ENCODE data around the gene MEIS3.
"Not testable (repeated sequence)": the region's sequence is repeated elsewhere in the genome, so short reads cannot be mapped to it uniquely, and the experiment has no call there.

Gene MEIS3

DNA sequence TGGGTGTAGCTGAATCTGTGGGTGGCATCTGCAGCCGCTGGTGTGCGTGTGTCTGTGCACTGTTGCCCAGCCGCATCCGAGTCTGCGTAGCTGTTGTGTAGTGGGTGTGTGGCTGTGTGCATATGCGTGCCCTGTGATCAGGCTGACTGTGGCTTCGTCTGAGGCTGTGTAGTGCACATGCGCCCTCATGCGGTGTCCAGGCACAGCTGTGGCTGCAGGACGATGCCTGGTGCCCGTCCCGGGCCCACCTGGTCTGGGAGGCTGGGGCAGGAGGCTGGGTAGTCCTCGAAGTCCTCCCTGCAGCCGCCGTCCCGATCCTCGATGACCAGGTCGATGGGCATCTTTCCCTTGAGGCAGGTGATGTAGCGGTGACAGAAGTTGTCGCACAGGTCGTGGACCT is 4.9 kb downstream of the MEIS3 start:
- DNase-seq, result no peak

DNA sequence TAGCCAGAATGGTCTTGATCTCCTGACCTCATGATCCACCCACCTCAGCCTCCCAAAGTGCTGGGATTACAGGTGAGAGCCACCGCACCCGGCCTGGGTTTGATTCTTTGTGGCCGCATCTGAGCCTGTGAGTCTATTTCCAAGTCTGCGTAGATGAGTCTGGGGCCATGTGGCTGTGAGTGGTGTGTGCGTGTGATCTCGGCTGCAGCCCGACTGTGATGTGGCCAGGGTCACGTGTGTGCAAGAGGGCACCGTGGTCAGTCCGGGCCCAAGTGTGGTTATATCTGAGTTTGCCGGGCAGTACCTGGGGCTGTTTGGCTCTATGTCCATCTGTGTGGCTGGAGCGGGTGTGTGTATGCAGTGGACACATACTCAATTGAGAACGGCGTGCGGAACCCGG is 5.4 kb downstream of the MEIS3 start:
- DNase-seq, result no peak

DNA sequence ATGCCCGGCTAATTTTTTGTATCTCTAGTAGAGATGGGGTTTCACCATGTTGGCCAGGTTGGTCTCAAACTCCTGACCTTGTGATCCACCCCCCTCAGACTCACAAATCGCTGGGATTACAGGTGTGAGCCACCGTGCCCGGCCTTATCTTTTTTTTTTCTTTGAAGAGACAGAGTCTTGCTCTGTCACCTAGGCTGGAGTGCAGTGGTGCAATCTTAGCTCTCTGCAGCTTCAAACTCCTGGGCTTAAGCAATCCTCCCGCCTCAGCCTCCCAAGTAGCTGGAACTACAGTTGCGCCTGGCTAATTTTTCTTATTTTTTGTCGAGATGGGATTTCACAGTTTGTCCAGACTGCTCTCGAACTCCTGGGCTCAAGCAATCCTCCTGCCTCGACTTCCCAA is 7.6 kb downstream of the MEIS3 start:
- DNase-seq, result not testable (repeated sequence)

DNA sequence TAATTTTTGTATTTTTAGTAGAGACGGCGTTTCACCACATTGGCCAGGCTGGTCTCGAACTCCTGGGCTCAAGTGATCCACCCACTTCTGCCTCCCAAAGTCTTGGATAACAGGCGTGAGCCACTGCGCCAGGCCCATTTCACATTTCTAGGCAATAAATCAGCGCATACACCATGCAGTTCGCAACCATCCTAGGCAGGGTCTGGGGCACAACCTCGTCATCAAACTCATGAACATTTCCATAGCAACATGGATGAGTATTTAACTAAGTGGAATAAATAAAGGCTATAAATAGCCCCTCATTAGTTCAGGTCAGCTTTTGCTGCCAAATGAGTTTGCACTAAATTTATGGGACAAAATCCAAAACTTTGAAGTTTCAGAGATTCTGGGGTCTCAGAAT is 8.2 kb downstream of the MEIS3 start:
- no peak for DNase-seq

DNA sequence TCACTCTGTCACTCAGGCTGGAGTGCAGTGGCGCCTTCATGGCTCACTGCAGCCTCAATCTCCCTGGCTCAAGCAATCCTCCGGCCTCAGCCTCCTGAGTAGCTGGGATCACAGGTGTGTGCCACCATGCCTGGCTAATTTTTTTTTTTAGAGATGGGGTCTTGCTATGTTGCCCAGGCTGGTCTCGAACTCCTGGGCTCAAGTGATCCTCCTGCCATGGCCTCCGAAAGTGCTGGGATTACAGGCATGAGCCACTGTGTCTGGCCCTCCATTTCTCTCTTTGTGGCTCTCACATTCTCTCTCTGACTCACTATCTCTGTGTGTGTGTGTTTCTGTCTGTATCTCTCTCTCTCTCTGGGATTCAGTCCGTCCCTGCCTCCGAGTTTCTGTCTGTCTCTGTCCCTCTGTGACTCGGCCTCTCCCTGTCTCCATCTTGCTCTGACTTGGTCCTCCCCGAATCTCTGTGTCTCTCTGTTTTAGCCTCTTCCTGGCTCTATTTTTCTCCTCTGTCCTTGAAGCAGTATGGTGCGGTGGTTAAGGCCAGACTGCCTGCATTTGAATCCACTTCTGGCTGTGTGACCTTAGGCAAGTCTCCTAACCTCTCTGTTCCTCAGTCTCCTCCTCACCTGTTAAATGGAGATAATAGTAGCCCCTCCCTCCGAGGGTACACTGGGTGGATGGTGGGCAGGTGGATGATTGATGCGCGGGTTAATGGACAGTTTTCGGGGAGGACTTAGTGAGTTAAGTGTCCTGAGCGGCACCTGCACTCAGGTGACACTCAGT is 11.0 kb downstream of the MEIS3 start:
- DNase-seq, result no peak

DNA sequence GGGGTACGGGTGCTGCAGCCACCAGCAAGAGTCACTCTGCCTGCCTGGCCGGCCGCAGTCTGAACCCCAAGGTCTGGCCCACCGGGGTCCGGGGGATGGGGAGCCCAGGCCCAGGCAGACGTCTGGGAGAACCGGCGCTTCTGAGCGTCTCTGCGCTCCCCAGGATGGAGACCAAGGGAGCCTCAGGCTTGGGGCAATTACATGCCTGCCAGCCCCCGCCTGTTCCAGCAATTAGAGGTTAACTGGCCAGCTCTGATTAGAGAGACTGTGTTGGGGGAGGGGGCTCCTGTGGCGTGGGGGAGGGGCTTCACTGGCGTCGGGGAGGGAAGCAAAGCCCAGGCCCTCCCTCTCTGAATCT is 11.9 kb downstream of the MEIS3 start:
- no peak for DNase-seq

DNA sequence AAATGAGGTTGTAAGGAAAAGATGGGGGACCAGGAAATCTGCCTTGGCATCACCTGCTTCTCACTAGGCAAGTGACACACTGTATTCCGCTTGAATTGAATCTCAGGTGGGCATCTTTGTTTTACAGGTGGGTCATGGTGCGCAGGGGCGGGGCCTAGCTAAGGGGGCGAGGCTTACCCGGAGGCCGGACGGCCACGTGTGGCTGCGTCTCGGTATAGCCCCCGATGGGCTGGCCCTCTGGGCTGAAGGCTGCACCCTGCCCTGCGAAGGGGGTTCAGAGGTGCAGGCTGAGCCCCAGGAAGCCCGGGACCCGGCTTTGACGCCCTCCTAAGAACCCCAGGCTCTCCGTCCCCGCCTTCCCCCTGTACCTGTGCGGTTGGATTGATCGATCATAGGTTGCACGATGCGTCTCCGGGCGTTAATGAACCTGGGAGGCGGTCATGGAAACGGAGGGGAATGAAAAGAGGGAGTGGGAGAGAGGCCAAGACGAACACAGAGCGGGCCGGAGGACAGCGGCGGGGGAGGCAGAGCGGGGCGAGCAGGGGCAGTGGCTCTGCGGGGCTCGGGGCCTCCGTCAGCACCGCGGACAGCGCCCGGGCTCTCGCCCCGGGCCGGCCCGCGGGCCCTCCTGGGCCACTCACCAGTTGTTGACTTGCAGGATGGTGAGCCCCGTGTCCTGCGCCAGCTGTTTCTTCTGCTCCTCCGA is 12.5 kb downstream of the MEIS3 start:
- DNase-seq, result no peak

DNA sequence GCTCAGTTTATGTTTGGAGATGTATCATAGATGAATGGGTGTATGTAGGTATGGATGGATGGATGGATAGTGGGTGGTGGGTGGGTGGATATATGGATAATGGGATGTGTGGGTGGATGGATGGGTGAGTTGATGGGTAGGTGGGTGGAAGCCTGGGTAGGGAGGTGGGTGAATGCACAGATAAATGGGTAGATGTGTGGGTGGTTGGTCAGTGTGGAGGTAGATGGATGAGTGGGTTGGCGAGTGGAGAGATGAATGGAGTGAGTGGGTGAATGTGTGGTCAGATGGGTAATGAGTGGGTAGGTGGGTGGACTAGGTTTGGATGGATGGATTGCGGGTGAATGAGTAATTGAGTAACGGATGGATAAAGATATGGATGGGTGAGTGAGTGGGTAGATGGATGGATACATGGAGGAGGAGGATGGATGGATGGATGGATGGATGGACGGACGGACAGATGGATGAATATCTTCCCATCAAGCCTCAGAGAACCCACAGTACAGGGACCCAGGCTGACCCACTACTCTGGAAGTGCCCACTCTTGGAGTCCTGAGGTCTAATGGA is 13.4 kb downstream of the MEIS3 start:
- DNase-seq, result no peak

DNA sequence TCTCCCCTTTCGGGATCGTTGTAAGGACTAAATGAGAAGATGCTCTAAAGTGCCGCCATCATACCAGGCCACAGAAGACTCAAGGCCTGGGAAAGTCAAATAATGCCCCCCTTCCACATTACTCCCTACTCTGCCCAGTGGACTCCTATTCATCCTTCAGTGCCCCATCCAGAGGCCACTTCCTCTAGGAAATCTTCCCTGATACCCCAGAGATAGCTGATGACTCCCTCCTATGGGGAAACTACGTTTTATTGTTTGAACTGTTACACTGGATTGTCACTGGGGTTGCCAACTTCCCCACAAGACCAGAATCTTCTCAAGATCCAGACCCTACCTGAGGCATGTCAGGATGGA is 14.2 kb downstream of the MEIS3 start:
- DNase-seq, result no peak

DNA sequence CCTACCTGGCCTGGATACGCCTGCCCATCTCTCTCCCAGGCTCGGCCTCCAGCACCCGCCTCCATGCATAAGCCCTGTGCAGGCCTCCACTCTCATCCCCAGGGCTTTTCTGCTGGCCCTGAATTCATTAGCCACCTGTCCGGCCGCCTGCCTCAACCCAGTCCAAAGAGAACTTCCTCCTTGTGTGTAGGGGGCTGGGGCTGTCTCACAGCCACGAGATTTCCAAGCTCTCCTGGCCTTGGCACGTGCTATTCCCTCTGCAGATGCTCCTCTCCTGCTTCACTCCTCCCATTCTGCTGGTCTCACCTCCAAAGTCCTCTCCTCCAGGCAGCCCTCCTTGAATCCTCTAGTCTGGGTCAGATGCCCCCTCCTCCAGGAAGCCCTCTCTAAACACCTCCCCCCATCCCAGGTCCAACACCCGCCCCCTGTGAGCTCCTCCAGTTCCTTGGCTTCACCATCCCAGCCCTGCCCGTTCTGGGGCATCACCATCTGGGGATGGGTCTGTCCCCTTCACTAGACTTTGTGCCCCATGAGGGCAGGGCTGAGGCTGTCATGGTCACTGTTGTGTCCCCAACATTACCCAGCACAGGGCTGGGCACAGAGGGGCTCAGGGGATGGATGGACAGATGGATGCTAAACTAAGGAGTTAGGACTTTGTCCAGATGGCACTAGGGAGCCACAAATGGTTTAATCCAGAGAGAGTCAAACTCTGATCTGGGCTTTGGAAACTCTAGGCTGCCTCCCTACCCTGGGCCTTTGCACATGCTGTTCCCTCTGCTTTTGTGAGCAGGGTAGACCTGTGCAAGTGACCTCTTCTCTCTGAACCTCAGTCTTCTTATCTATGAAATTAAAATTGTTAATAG is 14.8 kb downstream of the MEIS3 start:
- no peak for DNase-seq

DNA sequence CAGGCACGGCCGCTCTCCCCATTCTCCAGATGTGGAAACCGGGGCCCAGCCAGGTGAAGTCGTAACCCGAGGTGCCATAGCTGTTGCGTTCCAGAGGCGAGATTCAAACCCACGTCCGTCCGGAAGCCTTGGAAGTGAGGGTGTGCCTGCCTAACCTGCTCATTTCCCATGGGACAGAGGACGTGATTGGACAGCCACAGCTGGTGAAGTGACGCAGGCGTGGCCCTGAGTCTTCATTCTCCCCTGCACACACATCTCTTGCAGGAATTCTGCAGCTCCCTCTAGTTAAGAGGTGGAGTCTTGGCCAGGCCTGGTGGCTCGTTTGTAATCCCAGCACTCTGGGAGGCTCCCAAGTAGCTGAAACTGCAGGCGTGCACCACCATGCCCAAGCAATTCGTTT is 16.8 kb downstream of the MEIS3 start:
- DNase-seq, result no peak

DNA sequence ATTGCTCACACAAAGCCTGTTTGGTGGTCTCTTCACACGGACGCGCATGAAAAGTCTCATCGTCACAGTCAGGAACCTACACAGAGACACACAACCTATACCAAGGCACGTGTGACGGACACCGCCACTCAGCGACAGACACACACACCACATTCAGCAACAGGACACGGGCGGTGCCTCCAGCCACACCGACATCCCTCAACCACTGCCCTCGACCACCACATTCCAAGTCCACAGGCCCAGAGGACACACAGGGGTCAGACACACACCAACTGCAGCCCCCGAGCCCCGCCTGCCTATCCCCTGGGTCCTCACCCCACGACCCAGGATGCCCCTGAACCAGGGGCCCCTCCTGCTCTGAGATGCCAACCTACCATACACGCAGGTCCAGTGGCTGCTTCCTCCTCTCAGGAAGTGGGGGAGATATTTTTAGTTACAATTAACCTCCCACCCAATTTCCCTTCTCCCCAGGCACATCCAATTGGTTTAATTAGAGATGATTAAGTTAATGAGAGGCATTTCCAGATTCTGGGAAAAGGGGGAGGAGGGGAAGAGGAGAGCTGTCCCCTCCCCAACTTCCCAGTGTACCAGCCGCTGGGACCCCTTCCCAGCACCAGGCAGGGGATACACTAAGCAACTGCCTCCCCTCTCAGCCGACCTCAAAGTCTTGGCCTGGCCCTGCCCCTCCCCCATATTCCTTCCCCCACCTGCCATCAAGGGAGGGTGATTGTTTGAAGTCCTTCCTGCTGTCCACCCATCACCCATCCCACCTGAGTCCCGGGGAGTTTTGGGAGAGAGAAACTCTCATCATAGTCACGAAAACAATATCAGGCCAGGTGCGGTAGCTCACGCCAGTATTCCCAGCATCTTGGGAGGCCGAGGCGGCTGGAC is 20.4 kb downstream of the MEIS3 start:
- DNase-seq, result no peak

DNA sequence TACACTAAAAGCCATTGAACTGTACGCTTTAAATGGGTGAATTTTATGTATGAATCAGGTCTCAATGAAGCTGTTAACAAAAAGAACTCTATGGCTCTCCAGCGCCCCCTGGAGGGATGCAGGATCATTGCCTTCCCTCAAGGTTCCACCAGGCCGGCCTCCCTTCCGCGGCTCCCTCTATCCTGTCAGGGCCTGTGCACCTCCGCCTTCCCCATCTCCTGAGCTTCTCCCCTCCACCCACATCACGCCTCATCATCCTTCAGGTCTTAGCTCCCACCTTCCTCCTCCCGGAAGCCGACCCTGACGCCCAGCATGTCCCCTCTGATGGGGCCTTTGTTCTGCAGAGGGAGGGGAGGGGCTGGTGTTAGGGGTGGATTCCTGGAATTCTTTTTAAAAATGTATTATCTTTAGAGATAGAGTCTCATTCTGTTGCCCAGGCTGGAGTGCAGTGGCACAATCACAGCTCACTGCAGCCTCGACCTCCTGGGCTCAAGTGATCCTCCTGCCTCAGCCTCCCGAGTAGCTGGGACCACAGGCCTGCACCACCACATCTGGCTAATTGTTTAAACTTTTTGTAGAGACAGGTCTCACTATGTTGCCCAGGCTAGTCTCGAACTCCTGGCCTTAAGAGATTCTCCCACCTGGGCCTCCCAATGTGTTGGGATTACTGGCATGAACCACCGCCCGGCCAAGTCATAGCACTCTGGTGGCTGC is 27.7 kb downstream of the MEIS3 start:
- peak; percentile 59 for DNase-seq

DNA sequence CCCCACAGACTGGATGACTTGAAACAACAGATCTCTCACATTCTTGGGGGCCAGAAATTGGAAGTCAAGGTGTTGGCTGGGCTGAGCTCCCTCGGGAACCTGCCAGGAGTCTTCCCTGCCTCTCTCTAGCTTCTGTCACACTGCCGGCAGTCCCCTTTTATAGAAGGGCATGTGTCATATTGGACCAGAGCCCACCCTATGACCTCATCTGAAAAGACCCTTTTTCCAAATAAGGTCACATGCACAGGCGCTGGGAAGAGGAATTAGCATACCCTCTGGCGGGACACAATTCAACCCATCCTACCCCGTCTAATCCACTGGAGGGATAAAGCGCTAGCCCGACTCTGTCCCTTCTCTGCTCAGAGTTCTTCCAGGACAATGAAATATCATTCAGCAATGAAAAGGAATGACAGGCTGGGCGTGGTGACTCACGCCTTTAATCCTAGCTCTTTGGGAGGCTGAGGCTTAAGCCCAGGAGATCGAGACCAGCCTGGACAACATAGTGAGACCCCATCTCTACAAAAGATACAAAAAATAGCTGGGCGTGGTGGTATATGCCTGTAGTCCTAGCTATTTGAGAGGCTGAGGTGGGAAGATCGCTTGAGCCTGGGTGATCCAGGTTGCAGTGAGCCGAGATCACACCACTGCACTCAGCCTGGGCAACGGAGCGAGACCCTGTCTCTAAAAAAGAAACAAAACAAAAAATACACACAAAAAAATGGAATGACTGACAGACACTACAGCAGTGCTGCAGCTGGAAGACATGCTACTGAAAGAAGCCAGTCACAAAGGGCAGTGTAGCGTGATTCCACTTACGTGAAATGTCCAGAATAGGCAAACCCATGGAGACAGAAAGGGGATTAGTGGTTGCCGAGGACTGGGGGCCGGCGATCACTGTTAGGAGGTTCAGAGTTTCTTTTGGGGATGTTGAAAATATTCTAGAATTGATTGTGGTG is 28.5 kb downstream of the MEIS3 start:
- DNase-seq, result no peak

DNA sequence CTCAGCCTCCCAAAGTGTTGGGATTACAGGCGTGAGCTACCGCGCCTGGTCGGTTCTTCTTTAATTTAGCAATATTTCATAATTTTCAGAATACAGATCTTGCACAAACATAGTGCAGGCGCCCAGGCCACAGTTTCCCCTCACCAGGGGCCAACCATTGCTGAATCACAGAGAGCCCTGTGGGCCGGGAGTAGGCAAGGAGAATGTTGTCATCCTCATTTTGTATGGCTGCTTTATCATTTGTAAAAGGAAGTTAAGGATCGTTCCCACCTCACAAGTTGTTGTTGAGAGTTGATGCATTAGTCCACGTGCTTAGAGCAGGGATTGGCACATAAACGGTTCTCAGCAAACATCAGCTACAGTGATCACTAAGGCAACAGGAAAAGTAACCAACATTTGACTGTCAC is 30.2 kb downstream of the MEIS3 start:
- no peak for DNase-seq

DNA sequence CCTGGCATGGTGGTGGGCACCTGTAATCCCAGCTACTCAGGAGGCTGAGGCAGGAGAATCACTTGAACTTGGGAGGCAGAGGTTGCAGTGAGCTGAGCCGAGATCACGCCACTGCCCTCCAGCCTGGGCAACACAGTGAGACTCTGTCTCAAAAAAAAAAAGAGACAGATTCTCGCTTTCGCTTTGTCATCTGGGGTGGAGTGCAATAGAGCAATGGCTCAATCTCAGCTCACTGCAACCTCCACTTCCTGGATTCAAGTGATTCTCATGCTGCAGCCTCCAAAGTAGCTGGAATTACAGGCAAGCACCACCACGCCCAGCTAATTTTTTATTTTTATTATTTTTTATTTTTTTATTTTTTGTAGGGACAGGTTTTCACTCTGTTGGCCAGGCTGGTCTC is 30.6 kb downstream of the MEIS3 start:
- DNase-seq, result not testable (repeated sequence)

DNA sequence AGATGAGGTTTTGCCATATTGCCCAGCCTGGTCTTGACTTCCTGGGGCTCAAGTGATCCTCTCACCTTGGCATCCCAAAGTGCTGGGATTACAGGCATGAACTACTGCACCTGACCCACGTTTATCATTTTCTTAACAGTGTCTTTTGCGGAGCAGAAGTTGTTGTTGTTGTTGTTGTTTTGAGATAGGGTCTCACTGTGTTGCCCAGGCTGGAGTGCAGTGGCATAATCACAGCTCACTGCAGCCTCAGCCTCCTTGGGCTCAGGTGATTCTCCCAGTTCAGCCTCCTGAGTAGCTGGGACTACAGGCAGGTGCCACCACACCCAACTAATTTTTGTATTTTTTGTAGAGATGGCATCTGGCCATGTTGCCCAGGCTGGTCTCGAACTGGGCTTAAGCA is 31.7 kb downstream of the MEIS3 start:
- DNase-seq, result not testable (repeated sequence)

DNA sequence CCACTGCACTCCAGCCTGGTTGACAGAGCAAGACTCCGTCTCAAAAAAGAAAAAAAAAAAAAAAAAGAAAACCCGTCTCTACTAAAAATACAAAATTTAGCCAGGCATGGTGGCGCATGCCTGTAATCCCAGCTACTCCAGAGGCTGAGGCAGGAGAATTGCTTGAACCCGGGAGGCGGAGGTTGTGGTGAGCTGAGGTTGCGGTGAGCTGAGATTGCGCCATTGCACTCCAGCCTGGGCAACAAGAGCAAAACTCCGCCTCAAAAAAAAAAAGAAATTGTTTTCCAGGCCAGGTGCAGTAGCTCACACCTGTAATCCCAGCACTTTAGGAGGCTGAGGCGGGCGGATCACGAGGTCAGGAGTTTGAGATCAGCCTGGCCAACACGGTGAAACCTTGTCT is 32.7 kb downstream of the MEIS3 start:
- not testable (repeated sequence) for DNase-seq

DNA sequence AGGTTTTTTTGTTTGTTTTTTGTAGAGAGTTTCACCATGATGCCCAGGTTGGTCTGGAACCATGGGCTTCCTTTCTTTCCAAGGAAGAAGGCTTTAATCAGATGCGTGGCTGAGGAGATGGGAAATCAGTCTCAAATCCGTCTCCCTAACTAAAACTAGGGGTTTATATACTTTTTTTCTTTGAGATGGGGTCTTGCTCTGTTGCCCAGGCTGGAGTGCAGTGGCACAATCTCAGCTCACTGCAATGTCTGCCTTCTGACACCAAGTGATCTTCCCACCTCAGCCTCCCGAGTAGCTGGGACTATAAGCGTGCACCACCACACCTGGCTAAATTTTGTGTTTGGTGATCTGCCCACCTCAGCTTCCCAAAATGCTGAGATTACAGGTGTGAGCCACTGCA is 34.8 kb downstream of the MEIS3 start:
- not testable (repeated sequence) for DNase-seq

DNA sequence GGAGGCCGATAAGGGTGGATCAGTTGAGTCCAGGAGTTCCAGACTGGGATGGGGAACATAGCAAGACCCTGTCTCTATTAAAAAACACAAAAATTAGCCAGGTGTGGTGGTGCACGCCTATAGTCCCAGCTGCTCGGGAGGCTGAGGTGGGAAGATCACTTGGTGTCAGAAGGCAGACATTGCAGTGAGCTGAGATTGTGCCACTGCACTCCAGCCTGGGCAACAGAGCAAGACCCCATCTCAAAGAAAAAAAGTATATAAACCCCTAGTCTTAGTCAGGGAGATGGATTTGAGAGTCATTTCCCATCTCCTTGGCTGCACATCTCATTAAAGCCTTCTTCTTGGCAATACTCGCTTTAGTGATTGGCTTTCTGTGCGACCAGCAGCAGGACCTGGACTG is 35.4 kb downstream of the MEIS3 start:
- DNase-seq, result not testable (repeated sequence)
